Peyer's patch (tissue), 4 donors: ENCODE results near the gene TREML4. TPM values are rescaled to one million over a fixed set of nuclear protein-coding genes. Genes with fewer than 3 reads are reported as not detected.

Experiments used
- DNase-seq, 3 donors: peaks; one replicate each; pipeline ENCODE4 v3.0.0-alpha.2; 2017 to 2019
- H3K27ac ChIP-seq, 4 donors: fragments of 200-600 bp; sonication (generic); one replicate each; pipeline ENCODE4 v1.5.1; 2016 to 2019
- H3K27me3 ChIP-seq, 2 donors: fragments of 200-600 bp; sonication (generic); one replicate each; pipeline ENCODE4 v1.5.1; 2019
- H3K36me3 ChIP-seq, 3 donors: fragments of 200-600 bp; sonication (generic); one replicate each; pipeline ENCODE4 v1.5.1; 2016 to 2019
- H3K4me1 ChIP-seq, 4 donors: fragments of 200-600 bp; sonication (generic); one replicate each; pipeline ENCODE4 v1.5.1; 2016 to 2019
- H3K4me3 ChIP-seq, 4 donors: fragments of 200-600 bp; sonication (generic); 1 replicate in 3 of 4; 2 replicates in 1 of 4; pipeline ENCODE4 v1.5.1; 2016 to 2019; ENCODE audit warnings: mild to moderate bottlenecking in 1 of 4
- H3K9me3 ChIP-seq, 4 donors: fragments of 200-600 bp; sonication (generic); one replicate each; pipeline ENCODE4 v1.5.1; 2016 to 2019; ENCODE audit warnings: mild to moderate bottlenecking in 1 of 4
- CTCF ChIP-seq, 6 experiments: fragments of 450-650 bp in 4 of 6; fragments of 200-600 bp in 2 of 6; sonication (generic) in 1 of 6; IDR thresholded peaks; one replicate each; pipeline ENCODE4 v1.5.1; 2017 to 2019; ENCODE audit warnings: antibody characterized with exemption in 6 of 6, mild to moderate bottlenecking in 3 of 6, moderate library complexity in 1 of 6
- POLR2A ChIP-seq, 2 donors: fragments of 450-650 bp; IDR thresholded peaks; one replicate each; pipeline ENCODE4 v1.5.1; 2017; ENCODE audit warnings: antibody characterized with exemption in 2 of 2, mild to moderate bottlenecking in 2 of 2, moderate library complexity in 2 of 2
- total RNA-seq, 4 donors: library from RNA; depleted of rRNA; stranded (reverse); fragments of >200 nt; gene quantifications; one replicate each; pipeline ENCODE4 v1.1.0, GENCODE V29; 2016

Gene TREML4
- total RNA-seq, 4 donors from 2014 or later = not detected

GRCh38 chr6:41193884-41194283 lies 34.3 kb upstream of the TREML4 start:
- no peaks in the 10 kb centered on the region for H3K4me1 ChIP-seq
- peaks cover 0 to 5% (median 0%) of the 10 kb centered on the region in 4 donors for H3K9me3 ChIP-seq
- TF ChIP-seq CTCF (IDR thresholded peaks at IDR 0.05) = no peak
- TF ChIP-seq POLR2A (IDR thresholded peaks at IDR 0.05) = no peak
- no peak overlapping the region for H3K27ac ChIP-seq
- H3K27me3 ChIP-seq = no peaks in the 10 kb centered on the region
- DNase-seq = no peak
- H3K4me3 ChIP-seq = no peak overlapping the region
- no peaks in the 10 kb centered on the region for H3K36me3 ChIP-seq

GRCh38 chr6:41194386-41194785 lies 33.8 kb upstream of the TREML4 start:
- H3K27ac ChIP-seq = no peak overlapping the region
- H3K36me3 ChIP-seq = no peaks in the 10 kb centered on the region
- no peaks in the 10 kb centered on the region for H3K4me1 ChIP-seq
- peaks cover 0 to 5% (median 0%) of the 10 kb centered on the region in 4 donors for H3K9me3 ChIP-seq
- no peak for TF ChIP-seq CTCF (IDR thresholded peaks at IDR 0.05)
- TF ChIP-seq POLR2A (IDR thresholded peaks at IDR 0.05) = no peak
- H3K27me3 ChIP-seq = no peaks in the 10 kb centered on the region
- DNase-seq = no peak
- no peak overlapping the region for H3K4me3 ChIP-seq

GRCh38 chr6:41197234-41197633 lies 30.9 kb upstream of the TREML4 start:
- H3K36me3 ChIP-seq = no peaks in the 10 kb centered on the region
- TF ChIP-seq CTCF (IDR thresholded peaks at IDR 0.05) (no peak), POLR2A (IDR thresholded peaks at IDR 0.05) (no peak)
- H3K4me3 ChIP-seq = no peak overlapping the region
- H3K9me3 ChIP-seq = no peaks in the 10 kb centered on the region
- H3K4me1 ChIP-seq = peaks cover 0 to 15% (median 5%) of the 10 kb centered on the region in 4 donors
- DNase-seq = no peak
- no peak overlapping the region for H3K27ac ChIP-seq
- H3K27me3 ChIP-seq = no peaks in the 10 kb centered on the region

- Histone ChIP-seq H3K4me3 (no peak overlapping the region), H3K9me3 (no peaks in the 10 kb centered on the region), H3K27ac (peak overlapping the region in 3 of 4 donors; percentile 6 to 75 (median 62)), H3K36me3 (no peaks in the 10 kb centered on the region), H3K4me1 (peaks cover 0 to 15% (median 5%) of the 10 kb centered on the region in 4 donors), H3K27me3 (no peaks in the 10 kb centered on the region)
- peak in 1 of 3 donors; percentile 29 for DNase-seq
- TF ChIP-seq CTCF (IDR thresholded peaks at IDR 0.05) (no peak), POLR2A (IDR thresholded peaks at IDR 0.05) (no peak)
These were observed 28.4 kb upstream of the TREML4 start for GRCh38 chr6:41199552-41200246.

- Histone ChIP-seq H3K9me3 (no peaks in the 10 kb centered on the region), H3K27me3 (no peaks in the 10 kb centered on the region), H3K4me1 (peaks cover 0 to 15% (median 5%) of the 10 kb centered on the region in 4 donors), H3K4me3 (peak overlapping the region in 1 of 4 donors; percentile 5), H3K36me3 (no peaks in the 10 kb centered on the region), H3K27ac (peak overlapping the region; percentile 6 to 75 (median 54))
- DNase-seq = peak in 2 of 3 donors; percentile 61 to 64
- TF ChIP-seq POLR2A (IDR thresholded peaks at IDR 0.05) (no peak), CTCF (IDR thresholded peaks at IDR 0.05) (no peak)
These were observed 27.8 kb upstream of the TREML4 start for GRCh38 chr6:41200296-41200900.
